COR-L47 (cell line): ENCODE results near the gene CLPSL2.
A peak's percentile ranks its signal among the peaks of the same experiment; 100 is the strongest.

Experiments
- DNase-seq: peaks from one replicate; lab custom pipeline; 2025; lab: John Stamatoyannopoulos, UW

The CLPSL2 gene

GRCh38 chr6:35787266-35788218 lies 11.1 kb downstream of the CLPSL2 start:
- no peak for DNase-seq

- no peak for DNase-seq
Measured at GRCh38 chr6:35788423-35788982, 12.1 kb downstream of the CLPSL2 start.

- no peak for DNase-seq
Measured at GRCh38 chr6:35790683-35791082, 14.3 kb downstream of the CLPSL2 start.

- DNase-seq, result no peak
Measured at GRCh38 chr6:35794536-35795452, 18.4 kb downstream of the CLPSL2 start.

- no peak for DNase-seq
Measured at GRCh38 chr6:35795453-35796071, 19.2 kb downstream of the CLPSL2 start.

GRCh38 chr6:35796236-35796635 lies 19.8 kb downstream of the CLPSL2 start:
- no peak for DNase-seq

GRCh38 chr6:35797837-35798526 lies 21.6 kb downstream of the CLPSL2 start:
- DNase-seq, result no peak

- DNase-seq, result no peak
Measured at GRCh38 chr6:35798706-35799105, 22.3 kb downstream of the CLPSL2 start.

- DNase-seq, result no peak
Measured at GRCh38 chr6:35801148-35801547, 24.8 kb downstream of the CLPSL2 start.

- DNase-seq, result peak; percentile 62
Measured at GRCh38 chr6:35804996-35805736, 28.8 kb downstream of the CLPSL2 start, which contains the start of gene LHFPL5. LHFPL5 (plus strand) TSS chr6:35805352; CDS start chr6:35805671, 319 bp downstream.

- DNase-seq, result peak; percentile 76
Measured at GRCh38 chr6:35808688-35809087, 32.3 kb downstream of the CLPSL2 start.

- no peak for DNase-seq
Measured at GRCh38 chr6:35809809-35810208, 33.4 kb downstream of the CLPSL2 start.

- no peak for DNase-seq
Measured at GRCh38 chr6:35810971-35811698, 34.7 kb downstream of the CLPSL2 start.

- no peak for DNase-seq
Measured at GRCh38 chr6:35811699-35811995, 35.2 kb downstream of the CLPSL2 start.

GRCh38 chr6:35817515-35817914 lies 41.1 kb downstream of the CLPSL2 start:
- DNase-seq, result no peak

- no peak for DNase-seq
Measured at GRCh38 chr6:35823601-35824000, 47.2 kb downstream of the CLPSL2 start.

GRCh38 chr6:35824552-35825192 lies 48.3 kb downstream of the CLPSL2 start:
- no peak for DNase-seq
